NCI-H2081 treated with DMSO at 0.1 percent for 48 hours (cell line): ENCODE data around the gene ARHGDIA.
A peak's percentile ranks its signal among the peaks of the same experiment; 100 is the strongest.

ENCODE experiments used
- DNase-seq: peaks from one replicate; lab custom pipeline; 2025; lab: John Stamatoyannopoulos, UW

The ARHGDIA gene

GRCh38 chr17:81822996-81823819 lies 47.9 kb downstream of the ARHGDIA start:
- no peak for DNase-seq

- DNase-seq, result no peak
These were observed 48.9 kb downstream of the ARHGDIA start for GRCh38 chr17:81822312-81822637.

- DNase-seq, result peak; percentile 83
These were observed 49.4 kb downstream of the ARHGDIA start for GRCh38 chr17:81821603-81822311.

GRCh38 chr17:81821147-81821546 lies 50.0 kb downstream of the ARHGDIA start:
- DNase-seq, result no peak

GRCh38 chr17:81819708-81820107 lies 51.4 kb downstream of the ARHGDIA start:
- DNase-seq, result no peak

- no peak for DNase-seq
These were observed 53.4 kb downstream of the ARHGDIA start for GRCh38 chr17:81817758-81818147.
